Smooth muscle cell (in vitro differentiated cells): ENCODE results near the gene UTP25. TPM values are rescaled to one million over a fixed set of nuclear protein-coding genes. Genes with fewer than 3 reads are reported as not detected.
"Not testable (repeated sequence)": the region's sequence is repeated elsewhere in the genome, so short reads cannot be mapped to it uniquely, and the experiment has no call there.

Experiments used
- DNase-seq: peaks from one replicate; lab custom pipeline; 2025; ENCODE audit not compliant: unreplicated experiment; lab: John Stamatoyannopoulos, UW
- H2AFZ ChIP-seq: fragments of 200-600 bp; sonication (generic); 2 replicates; pipeline ENCODE4 v1.6.0; 2016; ENCODE audit warnings: antibody characterized with exemption, low read depth, mild to moderate bottlenecking
- H3F3A ChIP-seq: fragments of 200-600 bp; sonication (generic); 2 replicates; pipeline ENCODE4 v1.6.0; 2017; ENCODE audit warnings: antibody characterized with exemption, low read depth
- H3K27ac ChIP-seq: fragments of 200-600 bp; sonication (generic); 2 replicates; pipeline ENCODE4 v1.5.1; 2016; ENCODE audit warnings: low read depth, mild to moderate bottlenecking
- H3K27me3 ChIP-seq: fragments of 200-600 bp; sonication (generic); 2 replicates; pipeline ENCODE4 v1.6.1; 2016; ENCODE audit warnings: low read depth, mild to moderate bottlenecking
- H3K36me3 ChIP-seq: fragments of 200-600 bp; sonication (generic); 2 replicates; pipeline ENCODE4 v1.5.1; 2016; ENCODE audit warnings: low read depth
- H3K4me1 ChIP-seq: fragments of 200-600 bp; sonication (generic); 2 replicates; pipeline ENCODE4 v1.5.1; 2016; ENCODE audit warnings: low read depth
- H3K4me2 ChIP-seq: fragments of 200-600 bp; sonication (generic); 2 replicates; pipeline ENCODE4 v1.6.0; 2016; ENCODE audit warnings: mild to moderate bottlenecking
- H3K4me3 ChIP-seq: fragments of 200-600 bp; sonication (generic); 2 replicates; pipeline ENCODE4 v1.5.1; 2016; ENCODE audit warnings: mild to moderate bottlenecking
- H3K79me2 ChIP-seq: fragments of 200-600 bp; sonication (generic); 2 replicates; pipeline ENCODE4 v1.6.0; 2016; ENCODE audit warnings: low read depth, mild to moderate bottlenecking
- H3K9ac ChIP-seq: fragments of 200-600 bp; sonication (generic); 2 replicates; pipeline ENCODE4 v1.6.0; 2016; ENCODE audit warnings: low read depth
- H3K9me3 ChIP-seq: fragments of 200-600 bp; sonication (generic); replicated peaks from 2 replicates; pipeline ENCODE4 v1.5.1; 2016; ENCODE audit warnings: low read depth
- H4K20me1 ChIP-seq: fragments of 200-600 bp; sonication (generic); 2 replicates; pipeline ENCODE4 v1.6.0; 2016; ENCODE audit warnings: low read depth
- CTCF ChIP-seq: fragments of 200-600 bp; sonication (generic); IDR thresholded peaks from 2 replicates; pipeline ENCODE4 v1.5.1; 2017; ENCODE audit warnings: borderline replicate concordance, mild to moderate bottlenecking, antibody characterized with exemption; ENCODE audit not compliant: insufficient read depth, poor library complexity, severe bottlenecking
- WGBS: methylation state at CpG from one replicate; pipeline ENCODE4 v1.1.7; 2016; ENCODE audit warnings: low lambda C conversion rate; 5-methylcytosine and 5-hydroxymethylcytosine counted together
- polyA plus RNA-seq: library from polyadenylated mRNA; unstranded; fragments of >200 nt; fragmentation: Nextera tagmentation; extraction: Ambion mirVana; gene quantifications from 2 replicates; pipeline ENCODE4 v1.2.1, GENCODE V29; 2016
- total RNA-seq: library from RNA; depleted of rRNA; stranded (reverse); fragments of >200 nt; gene quantifications from 2 replicates; pipeline ENCODE4 v1.2.3, GENCODE V29; 2014

Gene UTP25
- total and polyA plus RNA-seq, 2 experiments from 2014 or later: 2.9 to 6.2 TPM

- Histone ChIP-seq H2AFZ (no peak overlapping the region), H3K9ac (no peak overlapping the region), H3K9me3 (no peaks in the 10 kb centered on the region), H3K36me3 (no peaks in the 10 kb centered on the region), H3K27me3 (no peaks in the 10 kb centered on the region), H3F3A (no peaks in the 10 kb centered on the region), H4K20me1 (no peaks in the 10 kb centered on the region), H3K27ac (no peak overlapping the region), H3K4me3 (no peak overlapping the region), H3K4me1 (no peaks in the 10 kb centered on the region), H3K79me2 (no peaks in the 10 kb centered on the region), H3K4me2 (no peak overlapping the region)
- DNase-seq: no peak
- no peak for TF ChIP-seq CTCF
- WGBS: 91% methylated on average over 2 of the region's 2 CpGs
Observed at GRCh38 chr1:209901211-209901610, 73.4 kb downstream of the UTP25 start.

- not testable (repeated sequence) for H3K27me3 ChIP-seq, H3K79me2 ChIP-seq, H3K4me1 ChIP-seq, H3K4me2 ChIP-seq, H3K9me3 ChIP-seq, H2AFZ ChIP-seq, H3K9ac ChIP-seq, DNase-seq, H3K36me3 ChIP-seq, H3F3A ChIP-seq, H3K4me3 ChIP-seq, H4K20me1 ChIP-seq, H3K27ac ChIP-seq
- 80% methylated on average over 1 of the region's 1 CpG for WGBS
Observed at GRCh38 chr1:209904774-209905173, 77.0 kb downstream of the UTP25 start.

Other genes starting within 250 kb of the UTP25 start
- gene CAMK1G, start 244.3 kb upstream of the UTP25 start, total RNA-seq: 0.13 TPM in 1 of 2 replicates, not detected in the other
- not detected in 2 replicates for gene CAMK1G, start 244.3 kb upstream of the UTP25 start, polyA plus RNA-seq
- 24.0 and 29.2 TPM in 2 replicates for gene LAMB3, start 175.5 kb upstream of the UTP25 start, total RNA-seq
- 17.0 and 67.5 TPM in 2 replicates for gene LAMB3, start 175.5 kb upstream of the UTP25 start, polyA plus RNA-seq
- gene G0S2, start 152.6 kb upstream of the UTP25 start, total RNA-seq: 2.1 and 7.6 TPM in 2 replicates
- 5.7 and 6.7 TPM in 2 replicates for gene G0S2, start 152.6 kb upstream of the UTP25 start, polyA plus RNA-seq
- gene HSD11B1, start 123.1 kb upstream of the UTP25 start, total RNA-seq: not detected in 2 replicates
- gene HSD11B1, start 123.1 kb upstream of the UTP25 start, polyA plus RNA-seq: 0.74 TPM in 1 of 2 replicates, not detected in the other
- gene TRAF3IP3, start 71.9 kb upstream of the UTP25 start, total RNA-seq: 0.04 TPM in 1 of 2 replicates, not detected in the other
- gene TRAF3IP3, start 71.9 kb upstream of the UTP25 start, polyA plus RNA-seq: 0.72 TPM in 1 of 2 replicates, not detected in the other
- gene C1orf74, start 43.4 kb upstream of the UTP25 start, total RNA-seq: 5.0 and 10.6 TPM in 2 replicates
- 1.0 and 3.8 TPM in 2 replicates for gene C1orf74, start 43.4 kb upstream of the UTP25 start, polyA plus RNA-seq
- gene IRF6, start 21.8 kb upstream of the UTP25 start, total RNA-seq: 52.3 and 59.6 TPM in 2 replicates
- gene IRF6, start 21.8 kb upstream of the UTP25 start, polyA plus RNA-seq: 18.1 and 57.4 TPM in 2 replicates
- gene SYT14, start 110.2 kb downstream of the UTP25 start, total RNA-seq: 0.81 TPM in 1 of 2 replicates, not detected in the other
- gene SYT14, start 110.2 kb downstream of the UTP25 start, polyA plus RNA-seq: not detected in 2 replicates